ENCODE measurements around the gene TEAD3.
A peak's percentile ranks its signal among the peaks of the same experiment; 100 is the strongest.

Gene TEAD3

DNA sequence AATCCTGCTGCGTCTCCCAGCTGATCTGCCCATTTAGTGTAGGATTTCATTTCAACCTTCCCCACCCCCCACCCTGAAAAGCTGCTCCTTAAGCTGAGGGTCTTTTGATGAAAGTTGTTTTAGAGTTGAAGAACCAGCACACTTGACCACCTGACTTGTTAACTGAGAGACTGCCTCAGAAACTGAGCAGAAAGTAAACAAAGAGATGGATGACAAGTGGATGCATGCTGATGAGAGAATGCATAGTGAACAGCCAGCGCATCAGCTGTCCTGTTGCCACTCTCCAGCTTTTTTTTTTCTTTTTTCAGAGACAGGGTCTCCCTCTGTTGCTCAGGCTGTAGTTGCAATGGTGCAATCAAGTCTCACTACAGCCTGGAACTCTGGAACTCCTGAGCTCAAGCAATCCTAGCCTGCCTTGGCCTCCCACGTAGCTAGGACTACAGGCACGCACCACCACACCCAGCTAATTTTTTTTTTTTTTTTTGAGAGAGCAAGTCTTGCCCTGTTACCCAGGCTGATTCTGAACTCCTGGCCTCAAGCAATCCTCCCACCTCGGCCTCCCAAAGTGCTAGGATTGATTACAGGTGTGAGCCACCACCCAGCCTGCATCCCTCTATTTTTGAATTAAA lies 19.2 kb downstream of the TEAD3 start:
- TF ChIP-seq, protein P1, sequence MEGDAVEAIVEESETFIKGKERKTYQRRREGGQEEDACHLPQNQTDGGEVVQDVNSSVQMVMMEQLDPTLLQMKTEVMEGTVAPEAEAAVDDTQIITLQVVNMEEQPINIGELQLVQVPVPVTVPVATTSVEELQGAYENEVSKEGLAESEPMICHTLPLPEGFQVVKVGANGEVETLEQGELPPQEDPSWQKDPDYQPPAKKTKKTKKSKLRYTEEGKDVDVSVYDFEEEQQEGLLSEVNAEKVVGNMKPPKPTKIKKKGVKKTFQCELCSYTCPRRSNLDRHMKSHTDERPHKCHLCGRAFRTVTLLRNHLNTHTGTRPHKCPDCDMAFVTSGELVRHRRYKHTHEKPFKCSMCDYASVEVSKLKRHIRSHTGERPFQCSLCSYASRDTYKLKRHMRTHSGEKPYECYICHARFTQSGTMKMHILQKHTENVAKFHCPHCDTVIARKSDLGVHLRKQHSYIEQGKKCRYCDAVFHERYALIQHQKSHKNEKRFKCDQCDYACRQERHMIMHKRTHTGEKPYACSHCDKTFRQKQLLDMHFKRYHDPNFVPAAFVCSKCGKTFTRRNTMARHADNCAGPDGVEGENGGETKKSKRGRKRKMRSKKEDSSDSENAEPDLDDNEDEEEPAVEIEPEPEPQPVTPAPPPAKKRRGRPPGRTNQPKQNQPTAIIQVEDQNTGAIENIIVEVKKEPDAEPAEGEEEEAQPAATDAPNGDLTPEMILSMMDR (IDR thresholded peaks at IDR 0.05; ENCODE audit: extremely low read depth, insufficient read depth, missing control alignments) = no peak
- DNase-seq (ENCODE audit: low spot score) = no peak
- in situ Hi-C loops (cut with MboI; ENCODE audit: low pct_unique_long_range_greater_than_20kb, low sequenced_read_pairs, unreplicated experiment) = no loop called here

DNA sequence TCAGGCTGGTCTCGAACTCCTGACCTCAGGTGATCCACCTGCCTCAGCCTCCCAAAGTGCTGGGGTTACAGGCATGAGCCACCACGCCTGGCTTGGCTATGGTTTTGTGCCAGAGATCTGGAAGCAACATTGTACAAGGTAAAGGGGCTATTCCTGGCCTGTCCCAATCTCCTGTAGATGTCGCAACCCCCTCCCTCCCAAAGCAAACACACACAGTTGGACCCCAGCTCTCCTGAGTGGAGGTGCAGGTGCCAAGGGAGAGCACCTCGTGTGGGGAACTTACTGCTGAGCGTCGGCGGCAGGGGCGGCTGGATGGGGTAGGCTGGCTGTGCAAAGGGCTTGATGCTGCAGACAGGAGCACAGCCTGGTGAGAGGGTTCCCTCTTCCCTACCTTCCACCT lies 19.9 kb downstream of the TEAD3 start:
- TF ChIP-seq, protein P1 (IDR thresholded peaks at IDR 0.05; ENCODE audit: extremely low read depth, insufficient read depth, missing control alignments) = no peak
- no peak for DNase-seq (ENCODE audit: low spot score)
- in situ Hi-C loops (cut with MboI; ENCODE audit: low pct_unique_long_range_greater_than_20kb, low sequenced_read_pairs, unreplicated experiment) = no loop called here

DNA sequence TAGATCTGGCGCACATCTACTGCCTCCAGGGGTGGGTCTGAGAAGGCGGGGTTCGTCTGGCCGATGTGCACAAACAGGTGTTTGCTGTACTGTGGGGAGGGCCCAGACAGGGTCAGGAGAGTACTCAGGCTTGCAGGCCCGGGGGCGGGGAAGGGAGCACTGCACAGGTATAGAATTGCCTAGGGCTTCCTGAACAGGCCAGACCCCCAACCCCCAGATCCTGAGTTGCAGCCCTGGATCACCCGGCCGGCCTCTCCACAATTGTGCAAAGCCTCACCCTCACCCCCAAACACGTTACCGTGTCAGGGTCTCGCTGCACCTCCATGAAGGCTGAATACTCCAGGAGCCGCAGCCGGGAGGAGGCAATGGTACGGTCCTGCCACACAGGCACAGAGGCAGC lies 20.9 kb downstream of the TEAD3 start:
- TF ChIP-seq, protein P1 (IDR thresholded peaks at IDR 0.05; ENCODE audit: extremely low read depth, insufficient read depth, missing control alignments) = no peak
- in situ Hi-C loops (cut with MboI; ENCODE audit: low pct_unique_long_range_greater_than_20kb, low sequenced_read_pairs, unreplicated experiment) = no loop called here

DNA sequence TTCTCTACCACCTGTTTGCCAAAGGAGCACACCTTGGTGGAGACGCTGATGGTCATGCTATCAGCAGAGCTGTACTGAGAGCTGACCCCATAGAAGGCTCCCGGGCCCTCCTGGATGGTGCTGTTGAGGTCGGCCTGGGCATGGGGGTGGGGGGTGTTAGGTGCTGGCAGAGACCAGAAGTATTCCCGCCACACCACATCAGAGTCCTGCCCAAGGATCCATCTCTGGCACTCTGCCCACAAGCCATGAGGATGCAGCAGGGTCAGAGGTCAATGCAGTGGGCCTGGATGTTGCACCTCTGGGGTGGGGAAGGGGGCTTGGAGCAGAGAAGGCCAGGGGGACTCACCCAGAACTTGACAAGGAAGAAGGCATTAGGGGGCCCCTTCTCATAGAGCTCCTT lies 21.3 kb downstream of the TEAD3 start:
- in situ Hi-C loops (cut with MboI; ENCODE audit: low pct_unique_long_range_greater_than_20kb, low sequenced_read_pairs, unreplicated experiment) = no loop called here
- DNase-seq (ENCODE audit: low spot score) = peak; percentile 29
- TF ChIP-seq, protein P1 (IDR thresholded peaks at IDR 0.05; ENCODE audit: extremely low read depth, insufficient read depth, missing control alignments) = no peak

More for the DNA sequence above, 20.9 kb downstream of the TEAD3 start:
- peak; percentile 19 for DNase-seq (ENCODE audit: low spot score)

DNA sequence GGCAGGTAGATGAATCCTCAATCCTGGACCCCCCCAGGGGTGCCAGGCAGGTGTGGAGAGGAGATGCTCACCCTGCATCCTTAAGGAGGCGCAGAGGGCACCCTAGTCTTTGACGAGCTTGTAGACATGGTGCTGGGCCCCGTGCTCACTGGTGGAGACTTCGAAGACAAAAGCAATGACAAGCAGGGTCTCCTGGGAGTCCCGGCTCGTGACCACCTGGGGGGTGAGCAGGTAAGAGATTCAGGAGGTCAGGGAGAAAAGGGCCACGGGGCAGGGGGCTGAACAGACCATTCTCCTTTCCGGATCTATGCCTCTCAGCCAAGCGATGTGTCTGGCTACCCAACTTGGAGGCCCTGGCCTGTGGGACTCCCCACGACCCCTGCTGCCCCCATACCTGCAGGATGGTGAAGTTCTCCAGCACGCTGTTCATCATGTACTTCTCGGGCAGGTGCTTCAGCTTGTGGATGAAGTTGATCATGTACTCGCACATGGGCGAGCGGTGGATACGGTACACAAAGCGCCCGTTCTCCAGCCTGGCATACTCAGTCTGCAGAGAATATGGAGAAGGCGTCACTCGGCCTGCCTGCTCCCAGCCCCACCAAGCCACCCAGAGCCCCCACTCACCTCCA lies 21.8 kb downstream of the TEAD3 start:
- in situ Hi-C loops (cut with MboI; ENCODE audit: low pct_unique_long_range_greater_than_20kb, low sequenced_read_pairs, unreplicated experiment) = no loop called here
- DNase-seq (ENCODE audit: low spot score) = peak; percentile 16

DNA sequence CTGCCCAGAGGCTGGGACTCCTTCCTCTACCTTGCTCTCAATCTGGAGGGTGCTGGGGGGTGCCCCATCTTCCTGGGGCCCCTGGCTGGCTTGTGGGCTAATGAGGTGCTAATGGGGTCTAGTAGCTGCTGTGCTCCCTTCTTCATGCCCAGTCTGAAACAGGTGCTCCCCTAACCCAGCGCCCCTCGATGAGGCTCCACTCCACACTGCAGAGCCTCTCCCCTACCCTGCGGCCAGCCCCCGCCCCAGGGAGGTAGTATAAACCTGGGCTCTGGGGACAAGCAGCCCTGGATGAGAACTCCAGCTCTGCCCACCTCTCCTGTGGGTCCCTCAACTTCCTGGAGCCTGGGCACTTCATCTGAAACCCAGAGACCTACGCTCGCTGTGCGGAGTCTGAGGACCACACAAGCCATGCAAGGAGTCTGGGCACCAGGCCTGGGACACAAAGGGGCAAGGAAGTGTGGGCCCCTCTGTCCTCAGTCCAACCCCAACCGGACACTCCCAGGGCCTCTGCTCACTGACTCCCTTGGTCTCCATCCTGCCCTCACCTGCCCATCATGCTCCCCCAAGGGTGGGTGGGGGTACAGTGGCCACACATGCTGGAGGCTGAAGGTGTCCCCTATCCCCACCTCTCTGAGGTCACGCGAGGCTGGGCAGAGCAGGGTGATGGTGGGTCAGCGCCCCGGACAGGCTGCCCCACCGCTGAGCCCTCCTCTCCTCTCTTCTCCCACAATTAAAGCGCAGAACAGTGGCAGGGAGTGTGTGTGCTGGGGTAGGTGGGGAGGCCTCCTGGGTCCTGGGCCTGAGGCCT lies 22.5 kb downstream of the TEAD3 start:
- in situ Hi-C loops (cut with MboI; ENCODE audit: low pct_unique_long_range_greater_than_20kb, low sequenced_read_pairs, unreplicated experiment) = no loop called here
- TF ChIP-seq, protein P1 (IDR thresholded peaks at IDR 0.05; ENCODE audit: extremely low read depth, insufficient read depth, missing control alignments) = no peak
- DNase-seq (ENCODE audit: low spot score) = no peak

More for the DNA sequence above, 21.8 kb downstream of the TEAD3 start:
- TF ChIP-seq, protein P1 (IDR thresholded peaks at IDR 0.05; ENCODE audit: extremely low read depth, insufficient read depth, missing control alignments) = no peak

Data from GM13977 (cell line).